ENCODE results near the gene RAVER2.

RAVER2 gene

DNA sequence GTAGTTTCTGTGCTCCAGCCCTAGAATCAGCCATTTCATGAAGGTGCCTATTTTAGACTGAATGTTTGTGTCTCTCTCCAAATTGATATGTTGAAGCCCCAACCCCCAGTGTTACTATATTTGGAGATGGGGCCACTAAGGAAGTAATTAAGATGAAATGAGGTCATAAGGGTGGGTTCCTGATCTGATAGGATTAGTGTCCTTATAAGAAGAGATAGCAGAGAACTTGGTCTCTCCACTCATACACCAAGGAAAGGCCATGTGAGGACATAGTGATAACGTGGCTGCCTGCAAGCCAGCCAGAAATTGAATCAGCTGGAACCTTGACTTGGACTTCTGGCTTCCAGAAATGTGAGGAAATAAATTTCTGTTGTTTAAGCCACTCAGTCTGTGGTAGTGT lies 12.3 kb downstream of the RAVER2 start:
- TF ChIP-seq, protein P1, sequence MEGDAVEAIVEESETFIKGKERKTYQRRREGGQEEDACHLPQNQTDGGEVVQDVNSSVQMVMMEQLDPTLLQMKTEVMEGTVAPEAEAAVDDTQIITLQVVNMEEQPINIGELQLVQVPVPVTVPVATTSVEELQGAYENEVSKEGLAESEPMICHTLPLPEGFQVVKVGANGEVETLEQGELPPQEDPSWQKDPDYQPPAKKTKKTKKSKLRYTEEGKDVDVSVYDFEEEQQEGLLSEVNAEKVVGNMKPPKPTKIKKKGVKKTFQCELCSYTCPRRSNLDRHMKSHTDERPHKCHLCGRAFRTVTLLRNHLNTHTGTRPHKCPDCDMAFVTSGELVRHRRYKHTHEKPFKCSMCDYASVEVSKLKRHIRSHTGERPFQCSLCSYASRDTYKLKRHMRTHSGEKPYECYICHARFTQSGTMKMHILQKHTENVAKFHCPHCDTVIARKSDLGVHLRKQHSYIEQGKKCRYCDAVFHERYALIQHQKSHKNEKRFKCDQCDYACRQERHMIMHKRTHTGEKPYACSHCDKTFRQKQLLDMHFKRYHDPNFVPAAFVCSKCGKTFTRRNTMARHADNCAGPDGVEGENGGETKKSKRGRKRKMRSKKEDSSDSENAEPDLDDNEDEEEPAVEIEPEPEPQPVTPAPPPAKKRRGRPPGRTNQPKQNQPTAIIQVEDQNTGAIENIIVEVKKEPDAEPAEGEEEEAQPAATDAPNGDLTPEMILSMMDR (IDR thresholded peaks at IDR 0.05; ENCODE audit: low read length, missing control alignments), result no peak
- peak; percentile 14 for DNase-seq (ENCODE audit: low read depth)
- no peak overlapping the region for H3K4me3 ChIP-seq (replicated peaks; ENCODE audit: low read depth, low read length)

DNA sequence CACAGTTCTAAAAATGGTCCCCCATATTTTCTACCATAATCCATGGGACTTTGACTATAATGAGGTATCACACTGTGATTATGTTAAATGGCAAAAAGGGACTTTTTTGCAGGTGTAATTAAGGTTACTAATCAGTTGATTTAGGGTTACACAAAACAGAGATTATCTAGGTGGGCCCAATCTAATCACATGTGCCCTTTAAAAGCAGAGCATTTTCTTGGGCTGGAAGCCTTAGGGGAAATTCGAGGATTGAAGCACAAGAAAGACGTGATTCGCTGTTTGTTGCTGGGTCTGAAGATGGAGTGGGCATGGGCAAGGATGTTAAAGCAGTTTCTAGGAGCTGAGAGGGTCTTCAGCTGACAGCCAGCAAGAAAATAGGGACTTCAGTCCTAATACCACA lies 13.4 kb downstream of the RAVER2 start:
- no peak overlapping the region for H3K4me3 ChIP-seq (replicated peaks; ENCODE audit: low read depth, low read length)
- DNase-seq (ENCODE audit: low read depth), result no peak
- TF ChIP-seq, protein P1 (IDR thresholded peaks at IDR 0.05; ENCODE audit: low read length, missing control alignments), result no peak

DNA sequence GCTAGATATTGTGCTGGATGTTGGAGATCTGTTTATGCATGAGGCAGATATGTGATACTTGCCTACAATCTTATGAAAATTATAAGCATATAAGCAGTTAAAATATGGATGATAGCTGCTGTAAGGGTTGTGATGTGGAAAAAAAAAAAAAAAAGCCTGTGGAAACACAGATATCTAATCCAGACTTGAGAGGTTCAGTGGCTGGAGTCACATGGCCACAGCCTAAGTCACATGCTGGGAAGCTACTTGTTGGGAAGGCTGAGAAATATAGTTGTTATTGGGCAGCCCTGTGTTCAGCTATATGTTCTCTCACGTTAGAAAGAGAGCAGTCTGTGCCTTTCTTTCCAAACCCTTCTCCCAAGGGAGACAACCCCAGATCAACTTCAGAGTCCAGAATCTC lies 15.1 kb downstream of the RAVER2 start:
- no peak overlapping the region for H3K4me3 ChIP-seq (replicated peaks; ENCODE audit: low read depth, low read length)
- TF ChIP-seq, protein P1 (IDR thresholded peaks at IDR 0.05; ENCODE audit: low read length, missing control alignments), result no peak
- DNase-seq (ENCODE audit: low read depth), result no peak

DNA sequence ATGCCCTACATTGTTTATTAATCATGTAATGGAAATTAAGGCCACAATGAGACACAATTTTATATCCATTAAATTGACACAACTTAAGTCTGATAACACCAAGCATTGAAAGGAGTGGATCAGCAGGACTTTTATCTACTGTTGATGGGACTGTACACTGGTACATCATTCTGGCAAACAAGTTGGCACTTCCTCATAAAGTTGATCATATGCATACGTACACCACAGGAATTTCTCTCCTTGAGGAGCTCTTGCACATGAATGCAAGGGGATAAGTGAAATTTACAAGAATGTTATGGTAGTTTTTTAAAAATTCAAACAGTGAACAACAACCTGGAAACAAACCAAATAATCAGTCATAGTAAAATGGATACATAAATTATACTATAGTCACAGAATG lies 20.1 kb downstream of the RAVER2 start:
- no peak for DNase-seq (ENCODE audit: low read depth)
- TF ChIP-seq, protein P1 (IDR thresholded peaks at IDR 0.05; ENCODE audit: low read length, missing control alignments), result no peak
- no peak overlapping the region for H3K4me3 ChIP-seq (replicated peaks; ENCODE audit: low read depth, low read length)

DNA sequence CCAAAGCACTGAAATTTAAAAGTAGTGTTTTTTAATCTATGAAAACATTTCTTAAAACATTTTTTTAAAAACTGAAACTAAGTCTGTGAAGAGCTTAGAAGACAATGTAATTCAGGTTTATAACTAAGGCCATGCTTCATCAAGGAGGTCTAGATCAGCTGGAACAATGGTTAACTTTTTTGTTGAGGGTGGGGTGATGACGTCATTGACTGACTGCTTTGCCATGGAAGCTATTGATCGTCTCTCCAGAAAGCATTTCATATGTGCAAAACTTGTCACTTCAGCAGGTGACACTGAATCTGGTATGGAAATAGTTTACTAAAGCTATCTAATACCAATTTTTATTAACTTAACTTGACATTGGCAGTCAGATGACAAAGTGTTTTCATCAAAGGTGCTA lies 21.0 kb downstream of the RAVER2 start:
- no peak overlapping the region for H3K4me3 ChIP-seq (replicated peaks; ENCODE audit: low read depth, low read length)
- TF ChIP-seq, protein P1 (IDR thresholded peaks at IDR 0.05; ENCODE audit: low read length, missing control alignments), result no peak
- no peak for DNase-seq (ENCODE audit: low read depth)

DNA sequence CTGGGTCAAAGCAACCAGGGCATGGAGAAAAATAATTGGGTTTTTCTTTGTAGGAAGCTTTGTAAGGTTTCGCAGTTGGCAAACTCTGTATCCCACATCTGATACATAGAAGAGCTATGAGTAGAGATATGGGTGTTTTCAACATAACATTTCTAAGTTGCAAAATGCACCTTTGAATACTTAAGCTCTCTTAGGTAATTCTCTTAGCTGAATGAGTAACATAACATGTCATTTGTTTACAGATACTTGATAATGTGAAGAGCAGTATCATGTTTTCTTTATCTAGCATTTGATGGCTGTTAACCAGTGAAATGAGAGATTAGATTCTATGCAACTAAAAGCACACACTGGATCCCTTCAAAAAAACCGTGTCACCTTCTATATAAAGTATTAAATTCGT lies 21.6 kb downstream of the RAVER2 start:
- peak; percentile 8 for DNase-seq (ENCODE audit: low read depth)
- TF ChIP-seq, protein P1 (IDR thresholded peaks at IDR 0.05; ENCODE audit: low read length, missing control alignments), result no peak
- no peak overlapping the region for H3K4me3 ChIP-seq (replicated peaks; ENCODE audit: low read depth, low read length)

DNA sequence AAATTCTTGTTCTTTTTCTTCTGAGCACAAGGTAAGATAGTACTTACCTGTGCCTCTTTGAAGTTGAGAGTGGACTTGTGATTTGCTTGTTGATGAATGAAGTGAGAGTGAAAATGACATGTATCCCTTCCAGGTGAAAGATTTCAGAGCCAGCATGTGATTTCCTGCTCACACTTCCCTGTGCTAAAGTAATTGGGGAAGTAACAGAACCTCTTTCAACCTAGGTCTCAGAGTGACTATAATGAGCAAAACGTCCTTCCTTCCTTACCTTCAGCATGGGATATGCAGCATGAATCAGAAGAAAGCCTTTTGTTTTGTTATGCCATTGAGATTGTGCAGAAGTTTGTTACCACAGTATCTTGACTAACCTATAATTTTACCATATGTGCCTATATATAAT lies 24.6 kb downstream of the RAVER2 start:
- no peak for DNase-seq (ENCODE audit: low read depth)
- no peak overlapping the region for H3K4me3 ChIP-seq (replicated peaks; ENCODE audit: low read depth, low read length)
- TF ChIP-seq, protein P1 (IDR thresholded peaks at IDR 0.05; ENCODE audit: low read length, missing control alignments), result no peak
